ENCODE results near the gene DCBLD1. TPM values are rescaled to one million over a fixed set of nuclear protein-coding genes. Genes with fewer than 3 reads are reported as not detected.
"Not testable (repeated sequence)": the region's sequence is repeated elsewhere in the genome, so short reads cannot be mapped to it uniquely, and the experiment has no call there.

DCBLD1 gene
- total RNA-seq, 4 donors from 2014 or later: 2.2 to 19.4 (median 10.7) TPM

GRCh38 chr6:117514655-117515054 is 32.2 kb downstream of the DCBLD1 start:
- 71% methylated on average over 1 of the region's 1 CpG; no CpG with 5 or more reads in 1 of the 2 donors for WGBS, 2 donors (ENCODE audit: low coverage in 1 of 2)

GRCh38 chr6:117515326-117515725 is 32.9 kb downstream of the DCBLD1 start:
- DNase-seq: no peak
- TF ChIP-seq POLR2A (IDR thresholded peaks at IDR 0.05) (no peak), EP300 (IDR thresholded peaks at IDR 0.05; ENCODE audit: low read depth) (no peak), CTCF (IDR thresholded peaks at IDR 0.05) (no peak), POLR2AphosphoS5 (IDR thresholded peaks at IDR 0.05) (no peak)
- intact Hi-C loops (cut with DNase I; ENCODE audit: low total_unique reads) (no loop called here), in situ Hi-C loops (cut with MboI; ENCODE audit: low pct_ligation_motif_present in 1 of 4, low pct_unique_long_range_greater_than_20kb in 1 of 4, low sequenced_read_pairs in 3 of 4) (no loop called here)
- H3K4me3 ChIP-seq: no peak overlapping the region
- H3K27ac ChIP-seq: no peak overlapping the region
- no peaks in the 10 kb centered on the region for H3K9me3 ChIP-seq
- H3K27me3 ChIP-seq: no peaks in the 10 kb centered on the region
- H3K36me3 ChIP-seq: no peaks in the 10 kb centered on the region
- H3K4me1 ChIP-seq: no peaks in the 10 kb centered on the region

More at GRCh38 chr6:117514655-117515054, 32.2 kb downstream of the DCBLD1 start:
- no peaks in the 10 kb centered on the region for H3K36me3 ChIP-seq
- H3K4me3 ChIP-seq: no peak overlapping the region
- DNase-seq: no peak
- no peaks in the 10 kb centered on the region for H3K4me1 ChIP-seq
- no peak for TF ChIP-seq POLR2A (IDR thresholded peaks at IDR 0.05)
- TF ChIP-seq POLR2AphosphoS5 (IDR thresholded peaks at IDR 0.05): no peak
- TF ChIP-seq EP300 (IDR thresholded peaks at IDR 0.05; ENCODE audit: low read depth): no peak
- TF ChIP-seq CTCF (IDR thresholded peaks at IDR 0.05): no peak
- in situ Hi-C loops (cut with MboI; ENCODE audit: low pct_ligation_motif_present in 1 of 4, low pct_unique_long_range_greater_than_20kb in 1 of 4, low sequenced_read_pairs in 3 of 4): no loop called here
- no peak overlapping the region for H3K27ac ChIP-seq
- no peaks in the 10 kb centered on the region for H3K27me3 ChIP-seq
- no peaks in the 10 kb centered on the region for H3K9me3 ChIP-seq
- intact Hi-C loops (cut with DNase I; ENCODE audit: low total_unique reads): no loop called here

GRCh38 chr6:117517995-117518394 is 35.5 kb downstream of the DCBLD1 start:
- H3K36me3 ChIP-seq; H3K4me1 ChIP-seq; H3K27ac ChIP-seq; in situ Hi-C loops (cut with MboI; ENCODE audit: low pct_ligation_motif_present in 1 of 4, low pct_unique_long_range_greater_than_20kb in 1 of 4, low sequenced_read_pairs in 3 of 4); DNase-seq; H3K4me3 ChIP-seq; intact Hi-C loops (cut with DNase I; ENCODE audit: low total_unique reads); H3K9me3 ChIP-seq; H3K27me3 ChIP-seq: not testable (repeated sequence)
- 90 to 100% methylated on average over 5 of the region's 5 CpGs for WGBS, 2 donors (ENCODE audit: low coverage in 1 of 2)

GRCh38 chr6:117518870-117519269 is 36.4 kb downstream of the DCBLD1 start:
- TF ChIP-seq EP300 (IDR thresholded peaks at IDR 0.05; ENCODE audit: low read depth) (no peak), POLR2AphosphoS5 (IDR thresholded peaks at IDR 0.05) (no peak), POLR2A (IDR thresholded peaks at IDR 0.05) (no peak), CTCF (IDR thresholded peaks at IDR 0.05) (no peak)
- in situ Hi-C loops (cut with MboI; ENCODE audit: low pct_ligation_motif_present in 1 of 4, low pct_unique_long_range_greater_than_20kb in 1 of 4, low sequenced_read_pairs in 3 of 4) (no loop called here), intact Hi-C loops (cut with DNase I; ENCODE audit: low total_unique reads) (no loop called here)
- no peak for DNase-seq
- Histone ChIP-seq H3K27me3 (no peaks in the 10 kb centered on the region), H3K4me3 (no peak overlapping the region), H3K36me3 (no peaks in the 10 kb centered on the region), H3K27ac (no peak overlapping the region), H3K4me1 (no peaks in the 10 kb centered on the region), H3K9me3 (no peaks in the 10 kb centered on the region)
- 91 to 92% methylated on average over 6 of the region's 6 CpGs for WGBS, 2 donors (ENCODE audit: low coverage in 1 of 2)

GRCh38 chr6:117520603-117521395 is 38.3 kb downstream of the DCBLD1 start:
- no peaks in the 10 kb centered on the region for H3K9me3 ChIP-seq
- H3K27me3 ChIP-seq: no peaks in the 10 kb centered on the region
- H3K4me3 ChIP-seq: no peak overlapping the region
- no peaks in the 10 kb centered on the region for H3K4me1 ChIP-seq
- 71 to 86% methylated on average over 2 to 4 of the region's 4 CpGs for WGBS, 2 donors (ENCODE audit: low coverage in 1 of 2)
- DNase-seq: no peak
- no peak for TF ChIP-seq POLR2AphosphoS5 (IDR thresholded peaks at IDR 0.05)
- TF ChIP-seq POLR2A (IDR thresholded peaks at IDR 0.05): no peak
- no peak for TF ChIP-seq EP300 (IDR thresholded peaks at IDR 0.05; ENCODE audit: low read depth)
- no peak for TF ChIP-seq CTCF (IDR thresholded peaks at IDR 0.05)
- in situ Hi-C loops (cut with MboI; ENCODE audit: low pct_ligation_motif_present in 1 of 4, low pct_unique_long_range_greater_than_20kb in 1 of 4, low sequenced_read_pairs in 3 of 4): no loop called here
- intact Hi-C loops (cut with DNase I; ENCODE audit: low total_unique reads): no loop called here
- no peaks in the 10 kb centered on the region for H3K36me3 ChIP-seq
- H3K27ac ChIP-seq: no peak overlapping the region
